HepG2 (cell line): ENCODE data around the gene AQP6. TPM values are rescaled to one million over a fixed set of nuclear protein-coding genes. Genes with fewer than 3 reads are reported as not detected.

ENCODE experiments used
- ATAC-seq: fragments of 200-7000 bp; cut with Tn5 transposase; 3 replicates; pipeline ENCODE4 v1.9.1; 2020; ENCODE audit warnings: mild to moderate bottlenecking, moderate library complexity
- BruUV-seq: library from RNA; stranded (reverse); fragments of 400-500 nt; replicated peaks from 2 replicates; lab custom pipeline; 2021; lab: Mats Ljungman, UMichigan
- CTCF ChIA-PET: fragments of 300-600 bp; formaldehyde crosslinking; extraction: SDS; loops from one replicate; lab custom pipeline; 2021; ENCODE audit warnings: low total read pairs, inconsistent platforms, low intra/inter-chr PET ratio; lab: Yijun Ruan, JAX
- POLR2A ChIA-PET: fragments of 350-600 bp; sonication (Branson Sonifier 250); formaldehyde crosslinking; loops from one replicate; lab custom pipeline; 2020; ENCODE audit warnings: antibody characterized with exemption, inconsistent platforms; lab: Yijun Ruan, JAX
- DNase-seq: peaks from one replicate; pipeline ENCODE4 v3.0.0-alpha.2; 2015; ENCODE audit warnings: low spot score
- FAIRE-seq: peaks from 3 replicates; lab custom pipeline; 2011; peaks lifted over from hg19 to GRCh38; lab: Jason Lieb, UNC
- H2AFZ ChIP-seq: one replicate; pipeline ENCODE4 v1.6.1; 2011; ENCODE audit warnings: low read length, inconsistent platforms
- H3K27ac ChIP-seq: fragments of 300-600 bp; 3 replicates; pipeline ENCODE4 v1.8.0; 2011; ENCODE audit warnings: mixed run types, mild to moderate bottlenecking, mixed read lengths, low read length, inconsistent platforms; ENCODE audit not compliant: insufficient read depth; ENCODE audit errors: extremely low read length
- H3K27me3 ChIP-seq, 2 experiments: fragments of 200-600 bp in 1 of 2; 2 replicates in 1 of 2; 3 replicates in 1 of 2; pipeline versions ENCODE4 v1.6.0 to v1.8.0; 2011; ENCODE audit warnings: low read length in 2 of 2, mild to moderate bottlenecking in 2 of 2, moderate library complexity in 2 of 2, inconsistent platforms in 1 of 2; ENCODE audit not compliant: insufficient read depth in 2 of 2, control insufficient read depth in 1 of 2
- H3K36me3 ChIP-seq, 2 experiments: fragments of 200-600 bp in 1 of 2; replicated peaks in 1 of 2; 2 replicates in 1 of 2; 3 replicates in 1 of 2; pipeline versions ENCODE4 v1.5.1 to v1.8.0; 2011; ENCODE audit warnings: low read length in 2 of 2, inconsistent platforms in 1 of 2; ENCODE audit not compliant: insufficient read depth in 2 of 2, control insufficient read depth in 1 of 2
- H3K4me1 ChIP-seq: 2 replicates; pipeline ENCODE4 v1.5.1; 2012; ENCODE audit warnings: low read length, inconsistent platforms; ENCODE audit not compliant: insufficient read depth
- H3K4me2 ChIP-seq: 2 replicates; pipeline ENCODE4 v1.6.0; 2011; ENCODE audit warnings: low read depth, low read length, inconsistent platforms
- H3K4me3 ChIP-seq, 3 experiments: fragments of 200-600 bp in 1 of 3; sonication (generic), shearing (Covaris generic) in 1 of 3; replicated peaks in 1 of 3; 2 replicates each; pipeline ENCODE4 v1.5.1; 2011 to 2016; ENCODE audit warnings: low read length in 3 of 3, inconsistent platforms in 2 of 3, low read depth in 2 of 3, mild to moderate bottlenecking in 2 of 3, control low read depth in 1 of 3, mixed read lengths in 1 of 3; ENCODE audit not compliant: insufficient read depth in 1 of 3
- H3K79me2 ChIP-seq: one replicate; pipeline ENCODE4 v1.6.1; 2011; ENCODE audit warnings: low read length, inconsistent platforms; ENCODE audit not compliant: insufficient read depth
- H3K9ac ChIP-seq: 2 replicates; pipeline ENCODE4 v1.6.0; 2011; ENCODE audit warnings: mild to moderate bottlenecking, low read depth, low read length, inconsistent platforms; ENCODE audit not compliant: insufficient read depth
- H3K9me3 ChIP-seq: 2 replicates; pipeline ENCODE4 v1.5.1; 2012; ENCODE audit warnings: mild to moderate bottlenecking, low read length
- H4K20me1 ChIP-seq: 2 replicates; pipeline ENCODE4 v1.6.0; 2011; ENCODE audit warnings: inconsistent platforms, mild to moderate bottlenecking, low read length, moderate library complexity; ENCODE audit not compliant: insufficient read depth
- ARID2 ChIP-seq: sonication (generic); formaldehyde crosslinking; IDR thresholded peaks from 2 replicates; pipeline ENCODE4 v1.8.1; 2022; ENCODE audit warnings: mild to moderate bottlenecking, missing genetic modification reagents, borderline replicate concordance
- ASH2L ChIP-seq: fragments of 300-600, 200-600 bp; sonication (generic); IDR thresholded peaks from 2 replicates; pipeline ENCODE4 v1.7.0; 2017; ENCODE audit warnings: low read depth, mild to moderate bottlenecking, moderate library complexity, mixed read lengths, low read length; ENCODE audit not compliant: insufficient read length
- BHLHE40 ChIP-seq: IDR thresholded peaks from 2 replicates; pipeline ENCODE4 v1.6.1; 2011; ENCODE audit warnings: low read length, improper control_type of control experiment
- CHD4 ChIP-seq: fragments of 200-600 bp; sonication (generic); IDR thresholded peaks from 2 replicates; pipeline ENCODE4 v1.7.0; 2017; ENCODE audit warnings: mild to moderate bottlenecking, low read length, borderline replicate concordance
- HMGXB4 ChIP-seq, 2 experiments: sonication (generic) in 1 of 2; formaldehyde crosslinking in 1 of 2; IDR thresholded peaks; 2 replicates each; pipeline versions ENCODE4 v1.4.0 to v1.6.1; 2018 to 2020; ENCODE audit warnings: missing genetic modification reagents in 2 of 2, borderline replicate concordance in 1 of 2, low read depth in 1 of 2, mild to moderate bottlenecking in 1 of 2, missing biosample characterization in 1 of 2
- LRRFIP1 ChIP-seq: sonication (generic); formaldehyde crosslinking; conservative IDR thresholded peaks from 2 replicates; pipeline ENCODE4 v1.4.0; 2020; ENCODE audit warnings: missing genetic modification reagents
- MLLT10 ChIP-seq: sonication (generic); formaldehyde crosslinking; IDR thresholded peaks from 2 replicates; pipeline ENCODE4 v1.4.0; 2020; ENCODE audit warnings: missing genetic modification reagents
- NR1H2 ChIP-seq: sonication (generic); formaldehyde crosslinking; IDR thresholded peaks from 2 replicates; pipeline ENCODE4 v1.8.1; 2022; ENCODE audit warnings: low read depth, missing genetic modification reagents, borderline replicate concordance
- PHB2 ChIP-seq: fragments of 450-650 bp; IDR thresholded peaks from 2 replicates; pipeline ENCODE4 v1.6.1; 2018; ENCODE audit not compliant: partially characterized antibody
- PLSCR1 ChIP-seq: sonication (generic); formaldehyde crosslinking; IDR thresholded peaks from 2 replicates; pipeline ENCODE4 v1.5.0; 2020; ENCODE audit warnings: missing genetic modification reagents, mild to moderate bottlenecking, borderline replicate concordance
- SMARCE1 ChIP-seq: fragments of 450-650 bp; IDR thresholded peaks from 2 replicates; pipeline ENCODE4 v1.6.1; 2017; ENCODE audit warnings: borderline replicate concordance
- THYN1 ChIP-seq: sonication (generic); formaldehyde crosslinking; IDR thresholded peaks from 2 replicates; pipeline ENCODE4 v1.8.1; 2023; ENCODE audit warnings: low read depth, mild to moderate bottlenecking, moderate library complexity, missing genetic modification reagents, borderline replicate concordance
- ZFP82 ChIP-seq: sonication (generic); formaldehyde crosslinking; IDR thresholded peaks from 2 replicates; pipeline ENCODE4 v1.5.1; 2020; ENCODE audit warnings: mild to moderate bottlenecking, missing genetic modification reagents, borderline replicate concordance
- ZNF207 ChIP-seq: fragments of 450-650 bp; IDR thresholded peaks from 2 replicates; pipeline ENCODE4 v1.6.1; 2016; ENCODE audit warnings: antibody characterized with exemption, borderline replicate concordance
- ZNF329 ChIP-seq: sonication (generic); formaldehyde crosslinking; IDR thresholded peaks from 2 replicates; pipeline ENCODE4 v1.9.0; 2021; ENCODE audit warnings: low read depth, mild to moderate bottlenecking, missing genetic modification reagents
- ZNF740 ChIP-seq: sonication (generic); formaldehyde crosslinking; IDR thresholded peaks from 2 replicates; pipeline ENCODE4 v1.4.0; 2020; ENCODE audit warnings: missing genetic modification reagents
- ZNF788 ChIP-seq: sonication (generic); formaldehyde crosslinking; IDR thresholded peaks from 2 replicates; pipeline ENCODE4 v1.5.0; 2020; ENCODE audit warnings: mild to moderate bottlenecking, missing genetic modification reagents, borderline replicate concordance
- ZNF816 ChIP-seq: sonication (generic); formaldehyde crosslinking; IDR thresholded peaks from 2 replicates; pipeline ENCODE4 v1.8.0; 2022; ENCODE audit warnings: missing genetic modification reagents, mild to moderate bottlenecking, borderline replicate concordance
- in situ Hi-C: cut with HindIII; loops from 2 replicates; pipeline ENCODE4 v1.10.0; 2017; ENCODE audit warnings: low pct_unique_long_range_greater_than_20kb; ENCODE audit not compliant: extremely low pct_ligation_motif_present
- intact Hi-C: fragments of 100-400 bp; cut with micrococcal nuclease; formaldehyde crosslinking; loops from one replicate; pipeline ENCODE4 v1.10.0; 2022; ENCODE audit not compliant: unreplicated experiment
- polyA plus RNA-seq, 8 experiments: library from polyadenylated mRNA; depleted of rRNA in 3 of 8; stranded (reverse) in 7 of 8; unstranded in 1 of 8; fragments of >200 nt; fragmentation: Illumina TruSeq in 4 of 8; extraction: Trizol in 4 of 8; gene quantifications; 2 replicates each; pipeline versions ENCODE4 v1.2.1 to v1.2.3, GENCODE V29; 2011 to 2016; ENCODE audit warnings: low read depth in 4 of 8, missing spikeins in 1 of 8, mixed read lengths in 1 of 8; ENCODE audit not compliant: insufficient read depth in 1 of 8
- total RNA-seq, 5 experiments: library from RNA; depleted of rRNA; stranded (reverse); fragments of >200 nt; fragmentation: Illumina TruSeq; extraction: Trizol; gene quantifications; 2 replicates each; pipeline ENCODE4 v1.2.3, GENCODE V29; 2016; ENCODE audit warnings: low read depth in 1 of 5

AQP6 gene
- total and polyA plus RNA-seq, 2 of the 13 experiments (the other 11 are each of a cell fraction or from before 2014, with no cell fraction given) = 0.32 to 1.3 TPM

- TF ChIP-seq HMGXB4 (CRISPR knock-in tag; IDR thresholded peaks at IDR 0.05; ENCODE audit: borderline replicate concordance in 1 of 2, low read depth in 1 of 2) (no peak), ZNF788 (CRISPR knock-in tag) (no peak), CHD4 (no peak), THYN1 (no peak), ASH2L (no peak), PLSCR1 (no peak), NR1H2 (CRISPR knock-in tag) (no peak), ZNF329 (CRISPR knock-in tag) (no peak), BHLHE40 (no peak)
- TF ChIP-seq, all 625 proteins: peak for 0
Observed at GRCh38 chr12:49937639-49938300, 35.0 kb upstream of the AQP6 start (continued).

GRCh38 chr12:49939307-49939706 is 33.4 kb upstream of the AQP6 start:
- Histone ChIP-seq H4K20me1 (no peaks in the 10 kb centered on the region), H3K4me3 (no peak overlapping the region), H3K9me3 (no peaks in the 10 kb centered on the region), H3K36me3 (no peaks in the 10 kb centered on the region), H3K4me1 (peaks cover 13% of the 10 kb centered on the region), H2AFZ (no peak overlapping the region), H3K27me3 (peaks cover 0 to 1% of the 10 kb centered on the region in 2 experiments; a peak in 2 of 5 replicates), H3K79me2 (no peaks in the 10 kb centered on the region), H3K4me2 (no peak overlapping the region), H3K9ac (no peak overlapping the region), H3K27ac (no peak overlapping the region)
- ChIA-PET CTCF (no interaction called here), POLR2A (no interaction called here)
- in situ Hi-C loops = no loop called here
- FAIRE-seq (no peak), DNase-seq (no peak), ATAC-seq (peak; percentile 20; the same call in 1 of the 3 replicates)
- BruUV-seq = no TSS peak
- intact Hi-C loops = no loop called here
- TF ChIP-seq ARID2 (CRISPR knock-in tag) (no peak), SMARCE1 (no peak), ZNF816 (no peak), MLLT10 (CRISPR knock-in tag) (no peak), LRRFIP1 (CRISPR knock-in tag) (no peak), ZFP82 (no peak), ZNF740 (CRISPR knock-in tag) (no peak), ZNF207 (no peak), PHB2 (no peak)
